HG03571 (cell line): Measurements from ENCODE around the gene NRM.
"Not testable (repeated sequence)": the region's sequence is repeated elsewhere in the genome, so short reads cannot be mapped to it uniquely, and the experiment has no call there.

Source experiments
- ATAC-seq: cut with Tn5 transposase; IDR thresholded peaks from one replicate; pipeline ENCODE4 v1.9.1; 2021; ENCODE audit not compliant: unreplicated experiment

NRM gene

GRCh38 chr6:30672445-30673253, 18.1 kb downstream of the NRM start, which contains the start of gene DHX16:
Gene DHX16, minus strand, starts transcription at chr6:30673006. Its CDS starts 165 bp downstream, at chr6:30672841.
- peak; percentile 51 for ATAC-seq

- ATAC-seq, result no peak
Measured at GRCh38 chr6:30670760-30671527, 19.8 kb downstream of the NRM start.

- not testable (repeated sequence) for ATAC-seq
Measured at GRCh38 chr6:30666300-30666699, 24.5 kb downstream of the NRM start.

- no peak for ATAC-seq
Measured at GRCh38 chr6:30664994-30665767, 25.6 kb downstream of the NRM start.

DNA sequence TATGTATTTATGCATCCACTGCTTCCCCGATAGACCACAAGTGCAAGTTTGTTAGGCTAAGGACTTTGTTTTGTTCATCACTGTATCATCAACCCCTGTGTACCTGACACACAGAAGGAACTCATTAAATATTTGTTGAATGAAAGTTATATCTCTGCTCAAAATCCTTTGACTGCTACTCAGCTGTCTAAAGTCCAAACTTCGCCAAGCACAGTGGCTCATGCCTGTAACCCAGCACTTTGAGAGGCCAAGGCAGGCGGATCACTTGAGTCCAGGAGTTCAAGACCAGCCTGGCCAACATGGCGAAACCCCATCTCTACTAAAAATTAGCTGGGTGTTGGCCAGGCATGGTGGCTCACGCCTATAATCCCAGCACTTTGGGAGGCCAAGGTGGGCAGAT, 32.9 kb downstream of the NRM start:
- not testable (repeated sequence) for ATAC-seq

- no peak for ATAC-seq
Measured at GRCh38 chr6:30657454-30657853, 33.3 kb downstream of the NRM start.

DNA sequence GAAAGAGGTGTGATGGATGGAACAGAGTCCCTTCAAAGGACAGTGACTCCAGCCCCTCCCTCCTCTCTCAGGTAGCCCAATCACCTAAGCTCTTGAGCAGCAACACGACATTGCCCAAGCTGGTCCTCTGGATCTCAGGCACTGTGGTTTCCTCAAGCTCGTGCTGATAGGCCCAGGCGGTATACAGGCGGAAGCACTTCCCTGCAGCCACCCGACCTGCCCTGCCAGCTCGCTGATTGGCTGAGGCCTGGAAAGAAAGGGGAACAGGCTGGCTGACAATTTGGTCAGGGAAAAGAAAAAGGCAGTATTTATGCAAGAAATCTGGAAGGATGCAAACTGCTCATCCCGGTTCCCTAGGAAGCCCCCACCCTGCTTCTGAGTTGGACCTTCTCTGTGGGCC, 34.3 kb downstream of the NRM start:
- ATAC-seq, result no peak

- ATAC-seq, result no peak
Measured at GRCh38 chr6:30655743-30656094, 35.1 kb downstream of the NRM start.

- ATAC-seq, result no peak
Measured at GRCh38 chr6:30654798-30655742, 35.7 kb downstream of the NRM start.

- no peak for ATAC-seq
Measured at GRCh38 chr6:30651143-30651542, 39.6 kb downstream of the NRM start.

DNA sequence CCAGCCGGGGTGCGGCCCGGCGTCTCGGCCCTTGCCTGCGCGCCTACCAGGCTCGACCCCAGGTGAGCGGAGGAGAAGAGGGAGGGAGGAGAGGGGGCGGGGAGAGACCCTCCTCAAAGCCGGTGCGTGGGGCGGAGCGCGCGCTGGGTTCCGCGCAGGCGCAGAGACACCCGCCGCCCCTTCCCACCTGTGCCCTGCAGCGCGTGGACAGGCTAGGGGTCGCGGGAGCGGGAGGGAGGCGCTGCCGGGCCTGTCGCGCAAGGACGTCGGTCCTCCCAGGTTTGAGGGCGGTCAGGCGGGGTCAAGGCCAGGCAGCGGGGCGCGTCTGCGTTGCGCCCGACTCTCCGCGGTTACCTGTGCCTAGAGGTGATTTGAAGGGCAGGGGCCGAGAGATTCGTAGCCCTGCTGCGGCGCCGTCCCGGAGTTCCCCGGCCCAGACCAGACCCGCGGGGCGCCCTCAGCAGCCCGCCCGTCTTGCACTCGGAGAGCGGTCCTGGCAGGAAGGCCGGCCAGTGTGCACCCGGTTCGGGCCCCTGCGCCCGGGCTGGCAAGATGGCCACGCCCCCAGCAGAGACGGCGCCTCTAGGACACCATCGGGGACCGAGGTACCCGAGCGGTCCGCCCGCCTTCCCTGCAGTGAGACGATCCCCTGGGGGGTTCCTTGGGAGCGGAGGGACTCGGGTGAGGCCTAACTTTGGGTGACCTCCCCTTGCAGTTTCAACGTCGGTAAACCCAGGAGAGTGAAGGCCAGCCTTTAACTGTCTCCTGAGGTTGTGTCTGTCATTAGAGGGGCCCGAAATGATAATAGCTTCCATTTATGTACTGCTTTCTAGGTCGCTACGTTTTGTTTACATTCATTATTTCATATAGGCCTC, 43.3 kb downstream of the NRM start:
- peak; percentile 60 for ATAC-seq

DNA sequence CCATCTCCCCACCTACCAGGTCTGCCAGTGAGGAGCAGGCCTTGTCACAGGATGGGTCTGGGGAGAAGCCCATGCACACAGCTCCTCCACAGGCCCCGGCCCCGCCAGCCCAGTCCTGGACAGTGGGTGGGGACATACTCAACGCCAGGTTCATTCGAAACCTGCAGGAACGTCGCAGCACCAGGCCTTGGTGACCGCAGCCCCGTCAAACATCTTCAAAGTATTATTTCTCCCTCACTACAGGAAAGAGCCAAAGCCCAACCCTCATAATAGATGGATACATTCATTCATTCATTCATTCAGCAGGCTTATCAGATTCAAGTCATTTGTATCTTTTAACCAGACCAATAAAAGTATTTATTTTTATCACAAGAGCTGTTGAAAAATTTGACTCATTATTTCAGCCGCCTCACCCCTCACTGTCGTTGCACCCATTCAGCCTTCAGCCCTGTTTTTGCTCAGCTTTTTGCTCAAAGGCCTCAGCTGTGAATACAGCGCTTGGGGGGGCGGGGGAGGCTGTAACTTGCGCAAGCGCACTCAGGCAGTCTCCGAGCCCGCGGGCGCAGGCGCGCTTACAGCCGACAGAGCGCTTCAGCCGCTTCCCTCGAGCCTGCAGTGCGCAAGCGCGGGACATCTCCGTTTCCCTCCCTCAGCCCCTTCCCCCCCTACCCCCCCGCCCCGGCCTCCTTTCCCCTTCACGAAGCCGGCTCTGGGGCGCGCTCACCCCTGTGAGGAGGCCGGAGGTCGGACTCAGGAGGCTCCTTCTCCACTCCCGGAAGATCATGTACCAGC, 44.1 kb downstream of the NRM start, which contains the start of gene C6orf136:
Gene C6orf136 (plus strand): TSS at position 684 of the 792 bp plus-strand sequence. CDS start 99 bp downstream, at position 783.
- ATAC-seq, result peak; percentile 39

DNA sequence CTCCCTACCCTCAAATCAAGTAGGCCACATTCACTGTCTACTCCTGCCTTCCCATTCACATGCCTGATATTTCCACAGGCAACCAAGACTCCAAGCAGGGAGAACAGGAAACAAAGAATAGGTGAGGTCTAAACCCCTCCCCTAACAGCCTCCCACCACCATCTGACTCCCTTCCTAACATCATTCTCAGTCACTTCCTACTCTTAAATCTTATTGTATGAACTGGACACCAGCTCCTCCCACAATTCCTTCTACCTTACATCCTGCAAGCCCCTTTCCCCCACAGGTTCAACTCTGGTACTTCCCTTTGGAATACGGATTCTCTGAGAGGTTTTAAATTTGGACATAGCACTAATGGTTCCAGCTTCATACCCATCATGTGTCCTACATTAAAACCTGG, 44.8 kb downstream of the NRM start:
- no peak for ATAC-seq

DNA sequence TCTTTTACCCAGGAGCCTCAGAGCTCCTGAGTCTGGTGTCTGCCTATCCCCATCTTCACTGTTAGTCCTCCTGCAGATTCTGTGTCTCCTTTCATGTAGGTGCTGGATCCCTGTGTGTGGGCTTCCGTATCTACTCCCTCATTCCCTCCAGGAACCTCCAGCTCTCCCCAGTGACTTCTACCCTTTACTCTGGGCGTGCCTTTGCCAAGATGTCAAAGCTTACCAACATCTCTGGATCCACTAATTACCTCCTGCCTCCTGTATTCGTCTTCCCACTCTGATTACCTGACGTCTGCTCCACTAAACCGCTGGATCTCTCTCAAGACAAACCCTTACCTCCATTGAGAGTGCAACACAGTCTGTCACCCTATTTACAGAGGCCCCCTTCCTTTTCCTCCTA, 46.0 kb downstream of the NRM start:
- no peak for ATAC-seq

GRCh38 chr6:30643656-30644055, 47.1 kb downstream of the NRM start:
- no peak for ATAC-seq

- no peak for ATAC-seq
Measured at GRCh38 chr6:30641048-30641447, 49.7 kb downstream of the NRM start.

DNA sequence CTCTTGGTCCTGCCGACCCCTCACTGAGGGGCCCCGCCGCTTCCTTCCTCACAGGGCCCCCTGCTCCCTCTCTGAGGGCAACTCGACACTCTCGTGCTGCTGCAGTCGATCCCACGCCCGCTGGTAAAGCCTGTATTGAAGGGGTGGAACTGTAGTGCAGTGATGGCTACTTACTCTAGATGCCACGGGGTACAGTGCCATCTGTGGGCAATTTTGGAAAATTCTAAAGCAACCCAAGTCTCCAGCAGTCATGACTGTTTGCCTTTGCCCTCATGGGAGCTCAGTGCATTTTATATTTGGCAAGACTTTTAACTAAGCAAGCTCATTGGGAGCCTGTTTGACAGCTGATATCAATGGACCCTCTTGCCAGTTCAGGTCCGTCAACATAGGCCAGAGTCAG, 50.3 kb downstream of the NRM start:
- no peak for ATAC-seq
